ENCODE measurements around the gene SLC50A1.
A peak's percentile ranks its signal among the peaks of the same experiment; 100 is the strongest.

SLC50A1 gene

GRCh38 chr1:155169541-155169940 is 33.9 kb downstream of the SLC50A1 start:
- in situ Hi-C loops (cut with HindIII; ENCODE audit: low pct_ligation_motif_present, low sequenced_read_pairs), result loop anchor here (10.0 kb wide), 1 partner anchor 55 kb away; no protein-coding TSS in a partner anchor
- peaks cover 7% of the 10 kb centered on the region for H3K36me3 ChIP-seq (replicated peaks)
- no peak for DNase-seq
- H3K27ac ChIP-seq, result no peak overlapping the region
- TF ChIP-seq CTCF (IDR thresholded peaks at IDR 0.05; ENCODE audit: low read depth, low read length, missing control alignments), result no peak
- no peaks in the 10 kb centered on the region for H3K27me3 ChIP-seq (replicated peaks)
- no peak overlapping the region for H3K4me3 ChIP-seq (ENCODE audit: low read depth, low read length)

- H3K27ac ChIP-seq, result no peak overlapping the region
- H3K27me3 ChIP-seq (replicated peaks), result no peaks in the 10 kb centered on the region
- in situ Hi-C loops (cut with HindIII; ENCODE audit: low pct_ligation_motif_present, low sequenced_read_pairs), result no loop called here
- peaks cover 7% of the 10 kb centered on the region for H3K36me3 ChIP-seq (replicated peaks)
- no peak for TF ChIP-seq CTCF (IDR thresholded peaks at IDR 0.05; ENCODE audit: low read depth, low read length, missing control alignments)
- DNase-seq, result no peak
- H3K4me3 ChIP-seq (ENCODE audit: low read depth, low read length), result no peak overlapping the region
These were observed 34.6 kb downstream of the SLC50A1 start for GRCh38 chr1:155170101-155170785.

DNA sequence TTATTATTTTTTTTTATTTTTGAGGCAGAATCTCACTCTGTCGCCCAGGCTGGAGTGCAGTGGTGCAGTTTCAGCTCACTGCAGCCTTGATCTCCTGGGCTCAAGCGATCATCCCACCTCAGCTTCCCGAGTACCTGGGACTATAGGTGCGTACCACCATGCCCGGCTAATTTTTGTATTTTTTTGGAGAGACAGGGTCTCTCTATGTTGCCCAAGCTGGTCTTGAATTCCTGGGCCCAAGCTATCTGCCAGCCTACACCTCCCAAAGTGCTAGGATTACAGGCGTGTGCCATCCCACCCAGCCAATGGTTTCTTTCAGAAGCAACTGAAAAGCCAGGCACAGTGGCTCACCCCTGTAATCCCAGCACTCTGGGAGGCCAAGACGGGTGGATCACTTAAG is 35.2 kb downstream of the SLC50A1 start:
- no peak for TF ChIP-seq CTCF (IDR thresholded peaks at IDR 0.05; ENCODE audit: low read depth, low read length, missing control alignments)
- Histone ChIP-seq H3K4me3 (ENCODE audit: low read depth, low read length) (no peak overlapping the region), H3K36me3 (replicated peaks) (peaks cover 7% of the 10 kb centered on the region), H3K27ac (no peak overlapping the region), H3K27me3 (replicated peaks) (no peaks in the 10 kb centered on the region)
- DNase-seq, result no peak
- in situ Hi-C loops (cut with HindIII; ENCODE audit: low pct_ligation_motif_present, low sequenced_read_pairs), result no loop called here

GRCh38 chr1:155171836-155172731 is 36.4 kb downstream of the SLC50A1 start:
- H3K36me3 ChIP-seq (replicated peaks), result peaks cover 12% of the 10 kb centered on the region
- DNase-seq, result no peak
- peak overlapping the region; percentile 96 for H3K4me3 ChIP-seq (ENCODE audit: low read depth, low read length)
- no peak for TF ChIP-seq CTCF (IDR thresholded peaks at IDR 0.05; ENCODE audit: low read depth, low read length, missing control alignments)
- in situ Hi-C loops (cut with HindIII; ENCODE audit: low pct_ligation_motif_present, low sequenced_read_pairs), result no loop called here
- no peaks in the 10 kb centered on the region for H3K27me3 ChIP-seq (replicated peaks)
- H3K27ac ChIP-seq, result peak overlapping the region; percentile 90

GRCh38 chr1:155172732-155173477 is 37.3 kb downstream of the SLC50A1 start, which contains the start of gene KRTCAP2:
Gene KRTCAP2 (minus strand): TSS chr1:155173304. CDS start chr1:155173224, 80 bp downstream.
- DNase-seq, result peak; percentile 95
- Histone ChIP-seq H3K27me3 (replicated peaks) (no peaks in the 10 kb centered on the region), H3K27ac (peak within 1 kb of the TSS; percentile 90), H3K4me3 (ENCODE audit: low read depth, low read length) (peak within 1 kb of the TSS; percentile 96), H3K36me3 (replicated peaks) (peaks cover 19% of the 10 kb centered on the region)
- in situ Hi-C loops (cut with HindIII; ENCODE audit: low pct_ligation_motif_present, low sequenced_read_pairs), result no loop called here
- peak; percentile 96 for TF ChIP-seq CTCF (IDR thresholded peaks at IDR 0.05; ENCODE audit: low read depth, low read length, missing control alignments)
